ENCODE data around the gene DNAH9.

DNA sequence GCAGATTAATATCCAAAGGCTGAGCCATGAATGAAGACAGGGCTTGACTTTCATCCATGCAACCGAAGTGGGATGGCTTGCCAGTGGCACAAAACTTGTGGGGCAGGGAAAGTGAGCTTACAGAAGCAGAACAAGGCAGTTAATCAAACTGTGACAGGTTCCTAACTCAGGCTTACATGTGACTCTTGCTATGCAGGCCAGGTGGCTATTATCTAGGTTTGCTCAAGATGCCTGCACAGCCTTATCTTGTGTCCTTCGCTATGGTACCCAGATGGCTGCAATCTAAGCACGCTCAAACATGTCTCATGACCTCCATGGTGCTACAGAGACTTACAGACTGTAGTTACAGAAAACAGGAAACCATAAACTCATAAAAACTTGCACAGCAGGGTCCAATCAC is 8.6 kb upstream of the DNAH9 start:
- TF ChIP-seq POLR2A (IDR thresholded peaks at IDR 0.05) = no peak
- TF ChIP-seq, protein P1, sequence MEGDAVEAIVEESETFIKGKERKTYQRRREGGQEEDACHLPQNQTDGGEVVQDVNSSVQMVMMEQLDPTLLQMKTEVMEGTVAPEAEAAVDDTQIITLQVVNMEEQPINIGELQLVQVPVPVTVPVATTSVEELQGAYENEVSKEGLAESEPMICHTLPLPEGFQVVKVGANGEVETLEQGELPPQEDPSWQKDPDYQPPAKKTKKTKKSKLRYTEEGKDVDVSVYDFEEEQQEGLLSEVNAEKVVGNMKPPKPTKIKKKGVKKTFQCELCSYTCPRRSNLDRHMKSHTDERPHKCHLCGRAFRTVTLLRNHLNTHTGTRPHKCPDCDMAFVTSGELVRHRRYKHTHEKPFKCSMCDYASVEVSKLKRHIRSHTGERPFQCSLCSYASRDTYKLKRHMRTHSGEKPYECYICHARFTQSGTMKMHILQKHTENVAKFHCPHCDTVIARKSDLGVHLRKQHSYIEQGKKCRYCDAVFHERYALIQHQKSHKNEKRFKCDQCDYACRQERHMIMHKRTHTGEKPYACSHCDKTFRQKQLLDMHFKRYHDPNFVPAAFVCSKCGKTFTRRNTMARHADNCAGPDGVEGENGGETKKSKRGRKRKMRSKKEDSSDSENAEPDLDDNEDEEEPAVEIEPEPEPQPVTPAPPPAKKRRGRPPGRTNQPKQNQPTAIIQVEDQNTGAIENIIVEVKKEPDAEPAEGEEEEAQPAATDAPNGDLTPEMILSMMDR (IDR thresholded peaks at IDR 0.05) = no peak
